HepG2 (cell line): ENCODE data around the gene MRPL27. TPM values are rescaled to one million over a fixed set of nuclear protein-coding genes. Genes with fewer than 3 reads are reported as not detected.
A peak's percentile ranks its signal among the peaks of the same experiment; 100 is the strongest.

Experiments
- GATAD1 ChIP-seq: IDR thresholded peaks from 2 replicates; pipeline ENCODE4 v1.6.1; 2016; ENCODE audit warnings: missing genetic modification reagents, missing compliant biosample characterization
- HMG20A ChIP-seq: IDR thresholded peaks from 2 replicates; pipeline ENCODE4 v1.6.1; 2016; ENCODE audit warnings: borderline replicate concordance
- HOXA3 ChIP-seq: sonication (generic); formaldehyde crosslinking; IDR thresholded peaks from 2 replicates; pipeline ENCODE4 v1.5.0; 2020; ENCODE audit warnings: missing genetic modification reagents
- NONO ChIP-seq, 2 experiments: fragments of 450-650 bp in 1 of 2; sonication (generic) in 1 of 2; formaldehyde crosslinking in 1 of 2; IDR thresholded peaks in 1 of 2; conservative IDR thresholded peaks in 1 of 2; 2 replicates each; pipeline versions ENCODE4 v1.6.1 to v1.8.0; 2017 to 2022; ENCODE audit warnings: mild to moderate bottlenecking in 1 of 2, missing genetic modification reagents in 1 of 2, moderate library complexity in 1 of 2
- POGZ ChIP-seq: sonication (generic); formaldehyde crosslinking; IDR thresholded peaks from 2 replicates; pipeline ENCODE4 v1.4.0; 2020; ENCODE audit warnings: mild to moderate bottlenecking, missing genetic modification reagents
- SP140L ChIP-seq: sonication (generic); formaldehyde crosslinking; IDR thresholded peaks from 2 replicates; pipeline ENCODE4 v1.4.0; 2020; ENCODE audit warnings: missing genetic modification reagents, borderline replicate concordance
- SRF ChIP-seq: IDR thresholded peaks from 2 replicates; pipeline ENCODE4 v1.6.1; 2011; ENCODE audit warnings: mild to moderate bottlenecking, low read depth, low read length, moderate library complexity
- TBX2 ChIP-seq: sonication (generic); formaldehyde crosslinking; IDR thresholded peaks from 2 replicates; pipeline ENCODE4 v1.5.0; 2020; ENCODE audit warnings: missing genetic modification reagents, mild to moderate bottlenecking, borderline replicate concordance
- TP53 ChIP-seq: sonication (generic); formaldehyde crosslinking; conservative IDR thresholded peaks from 2 replicates; pipeline ENCODE4 v1.4.0; 2020; ENCODE audit warnings: missing genetic modification reagents
- ZBTB1 ChIP-seq: sonication (generic); formaldehyde crosslinking; IDR thresholded peaks from 2 replicates; pipeline ENCODE4 v1.4.0; 2020; ENCODE audit warnings: missing genetic modification reagents, borderline replicate concordance
- ZNF282 ChIP-seq: fragments of 450-650 bp; IDR thresholded peaks from 2 replicates; pipeline ENCODE4 v1.6.1; 2018; ENCODE audit not compliant: partially characterized antibody
- ZNF468 ChIP-seq: sonication (generic); formaldehyde crosslinking; IDR thresholded peaks from 2 replicates; pipeline ENCODE4 v1.8.0; 2022; ENCODE audit warnings: mild to moderate bottlenecking, moderate library complexity, missing genetic modification reagents
- ZNF777 ChIP-seq: sonication (generic); formaldehyde crosslinking; IDR thresholded peaks from 2 replicates; pipeline ENCODE4 v1.4.0; 2020; ENCODE audit warnings: missing genetic modification reagents
- polyA plus RNA-seq, 8 experiments: library from polyadenylated mRNA; depleted of rRNA in 3 of 8; stranded (reverse) in 7 of 8; unstranded in 1 of 8; fragments of >200 nt; fragmentation: Illumina TruSeq in 4 of 8; extraction: Trizol in 4 of 8; gene quantifications; 2 replicates each; pipeline versions ENCODE4 v1.2.1 to v1.2.3, GENCODE V29; 2011 to 2016; ENCODE audit warnings: low read depth in 4 of 8, missing spikeins in 1 of 8, mixed read lengths in 1 of 8; ENCODE audit not compliant: insufficient read depth in 1 of 8
- total RNA-seq, 5 experiments: library from RNA; depleted of rRNA; stranded (reverse); fragments of >200 nt; fragmentation: Illumina TruSeq; extraction: Trizol; gene quantifications; 2 replicates each; pipeline ENCODE4 v1.2.3, GENCODE V29; 2016; ENCODE audit warnings: low read depth in 1 of 5
- TF ChIP-seq, protein P1 (sequence below), 2 experiments: sonication (generic) in 1 of 2; formaldehyde crosslinking in 1 of 2; IDR thresholded peaks; 2 replicates each; pipeline versions ENCODE4 v1.4.0 to v1.6.1; 2018 to 2020; ENCODE audit warnings: missing genetic modification reagents in 2 of 2, borderline replicate concordance in 1 of 2, low read depth in 1 of 2, mild to moderate bottlenecking in 1 of 2, missing biosample characterization in 1 of 2
- TF ChIP-seq, protein P2 (sequence below): sonication (generic); formaldehyde crosslinking; IDR thresholded peaks from 2 replicates; pipeline ENCODE4 v1.4.0; 2020; ENCODE audit warnings: low read depth, missing genetic modification reagents
- TF ChIP-seq, protein P3 (sequence below): sonication (generic); formaldehyde crosslinking; IDR thresholded peaks from 2 replicates; pipeline ENCODE4 v1.4.0; 2020; ENCODE audit warnings: missing genetic modification reagents, borderline replicate concordance
- TF ChIP-seq, protein P4 (sequence below): IDR thresholded peaks from 2 replicates; pipeline ENCODE4 v1.6.1; 2012; ENCODE audit warnings: low read length, improper control_type of control experiment

MRPL27 gene
- total and polyA plus RNA-seq, 2 of the 13 experiments (the other 11 are each of a cell fraction or from before 2014, with no cell fraction given) = 137 to 217 TPM

DNA sequence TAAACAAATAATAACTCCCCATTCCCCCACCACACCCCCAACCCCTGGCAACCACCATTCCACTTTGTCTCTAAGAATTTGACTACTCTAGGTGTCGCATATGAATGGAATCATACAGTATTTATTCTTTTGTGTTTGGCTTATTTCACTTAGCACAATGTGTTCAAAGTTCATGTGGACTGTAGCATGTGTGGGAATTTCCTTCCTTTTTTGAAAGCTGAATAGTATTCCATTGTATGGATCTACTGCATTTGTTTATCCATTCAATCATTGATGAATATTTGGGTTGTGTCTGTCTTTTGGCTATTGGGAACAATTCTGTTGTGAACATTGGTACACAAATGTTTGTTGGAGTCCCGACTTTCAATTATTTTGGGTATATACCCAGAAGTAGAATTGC lies 49.8 kb upstream of the MRPL27 start (continued):
- TF ChIP-seq HMG20A (CRISPR knock-in tag) = peak; percentile 45; the same call in 1 of the 2 replicates
- 0 out of 2 replicates have a peak, but pooled peaks have one; percentile 24 for TF ChIP-seq GATAD1
- no peak for TF ChIP-seq HOXA3
- no peak for TF ChIP-seq NONO (IDR thresholded peaks at IDR 0.05)
- no peak for TF ChIP-seq NONO (CRISPR knock-in tag; conservative IDR thresholded peaks at IDR 0.05)
- TF ChIP-seq, protein P1, sequence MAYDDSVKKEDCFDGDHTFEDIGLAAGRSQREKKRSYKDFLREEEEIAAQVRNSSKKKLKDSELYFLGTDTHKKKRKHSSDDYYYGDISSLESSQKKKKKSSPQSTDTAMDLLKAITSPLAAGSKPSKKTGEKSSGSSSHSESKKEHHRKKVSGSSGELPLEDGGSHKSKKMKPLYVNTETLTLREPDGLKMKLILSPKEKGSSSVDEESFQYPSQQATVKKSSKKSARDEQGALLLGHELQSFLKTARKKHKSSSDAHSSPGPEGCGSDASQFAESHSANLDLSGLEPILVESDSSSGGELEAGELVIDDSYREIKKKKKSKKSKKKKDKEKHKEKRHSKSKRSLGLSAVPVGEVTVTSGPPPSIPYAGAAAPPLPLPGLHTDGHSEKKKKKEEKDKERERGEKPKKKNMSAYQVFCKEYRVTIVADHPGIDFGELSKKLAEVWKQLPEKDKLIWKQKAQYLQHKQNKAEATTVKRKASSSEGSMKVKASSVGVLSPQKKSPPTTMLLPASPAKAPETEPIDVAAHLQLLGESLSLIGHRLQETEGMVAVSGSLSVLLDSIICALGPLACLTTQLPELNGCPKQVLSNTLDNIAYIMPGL (CRISPR knock-in tag; IDR thresholded peaks at IDR 0.05; ENCODE audit: borderline replicate concordance in 1 of 2, low read depth in 1 of 2) = no peak
- TF ChIP-seq, protein P2, sequence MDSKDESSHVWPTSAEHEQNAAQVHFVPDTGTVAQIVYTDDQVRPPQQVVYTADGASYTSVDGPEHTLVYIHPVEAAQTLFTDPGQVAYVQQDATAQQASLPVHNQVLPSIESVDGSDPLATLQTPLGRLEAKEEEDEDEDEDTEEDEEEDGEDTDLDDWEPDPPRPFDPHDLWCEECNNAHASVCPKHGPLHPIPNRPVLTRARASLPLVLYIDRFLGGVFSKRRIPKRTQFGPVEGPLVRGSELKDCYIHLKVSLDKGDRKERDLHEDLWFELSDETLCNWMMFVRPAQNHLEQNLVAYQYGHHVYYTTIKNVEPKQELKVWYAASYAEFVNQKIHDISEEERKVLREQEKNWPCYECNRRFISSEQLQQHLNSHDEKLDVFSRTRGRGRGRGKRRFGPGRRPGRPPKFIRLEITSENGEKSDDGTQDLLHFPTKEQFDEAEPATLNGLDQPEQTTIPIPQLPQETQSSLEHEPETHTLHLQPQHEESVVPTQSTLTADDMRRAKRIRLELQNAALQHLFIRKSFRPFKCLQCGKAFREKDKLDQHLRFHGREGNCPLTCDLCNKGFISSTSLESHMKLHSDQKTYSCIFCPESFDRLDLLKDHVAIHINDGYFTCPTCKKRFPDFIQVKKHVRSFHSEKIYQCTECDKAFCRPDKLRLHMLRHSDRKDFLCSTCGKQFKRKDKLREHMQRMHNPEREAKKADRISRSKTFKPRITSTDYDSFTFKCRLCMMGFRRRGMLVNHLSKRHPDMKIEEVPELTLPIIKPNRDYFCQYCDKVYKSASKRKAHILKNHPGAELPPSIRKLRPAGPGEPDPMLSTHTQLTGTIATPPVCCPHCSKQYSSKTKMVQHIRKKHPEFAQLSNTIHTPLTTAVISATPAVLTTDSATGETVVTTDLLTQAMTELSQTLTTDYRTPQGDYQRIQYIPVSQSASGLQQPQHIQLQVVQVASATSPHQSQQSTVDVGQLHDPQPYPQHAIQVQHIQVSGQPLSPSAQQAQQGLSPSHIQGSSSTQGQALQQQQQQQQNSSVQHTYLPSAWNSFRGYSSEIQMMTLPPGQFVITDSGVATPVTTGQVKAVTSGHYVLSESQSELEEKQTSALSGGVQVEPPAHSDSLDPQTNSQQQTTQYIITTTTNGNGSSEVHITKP (CRISPR knock-in tag) = no peak
- TF ChIP-seq, protein P3, sequence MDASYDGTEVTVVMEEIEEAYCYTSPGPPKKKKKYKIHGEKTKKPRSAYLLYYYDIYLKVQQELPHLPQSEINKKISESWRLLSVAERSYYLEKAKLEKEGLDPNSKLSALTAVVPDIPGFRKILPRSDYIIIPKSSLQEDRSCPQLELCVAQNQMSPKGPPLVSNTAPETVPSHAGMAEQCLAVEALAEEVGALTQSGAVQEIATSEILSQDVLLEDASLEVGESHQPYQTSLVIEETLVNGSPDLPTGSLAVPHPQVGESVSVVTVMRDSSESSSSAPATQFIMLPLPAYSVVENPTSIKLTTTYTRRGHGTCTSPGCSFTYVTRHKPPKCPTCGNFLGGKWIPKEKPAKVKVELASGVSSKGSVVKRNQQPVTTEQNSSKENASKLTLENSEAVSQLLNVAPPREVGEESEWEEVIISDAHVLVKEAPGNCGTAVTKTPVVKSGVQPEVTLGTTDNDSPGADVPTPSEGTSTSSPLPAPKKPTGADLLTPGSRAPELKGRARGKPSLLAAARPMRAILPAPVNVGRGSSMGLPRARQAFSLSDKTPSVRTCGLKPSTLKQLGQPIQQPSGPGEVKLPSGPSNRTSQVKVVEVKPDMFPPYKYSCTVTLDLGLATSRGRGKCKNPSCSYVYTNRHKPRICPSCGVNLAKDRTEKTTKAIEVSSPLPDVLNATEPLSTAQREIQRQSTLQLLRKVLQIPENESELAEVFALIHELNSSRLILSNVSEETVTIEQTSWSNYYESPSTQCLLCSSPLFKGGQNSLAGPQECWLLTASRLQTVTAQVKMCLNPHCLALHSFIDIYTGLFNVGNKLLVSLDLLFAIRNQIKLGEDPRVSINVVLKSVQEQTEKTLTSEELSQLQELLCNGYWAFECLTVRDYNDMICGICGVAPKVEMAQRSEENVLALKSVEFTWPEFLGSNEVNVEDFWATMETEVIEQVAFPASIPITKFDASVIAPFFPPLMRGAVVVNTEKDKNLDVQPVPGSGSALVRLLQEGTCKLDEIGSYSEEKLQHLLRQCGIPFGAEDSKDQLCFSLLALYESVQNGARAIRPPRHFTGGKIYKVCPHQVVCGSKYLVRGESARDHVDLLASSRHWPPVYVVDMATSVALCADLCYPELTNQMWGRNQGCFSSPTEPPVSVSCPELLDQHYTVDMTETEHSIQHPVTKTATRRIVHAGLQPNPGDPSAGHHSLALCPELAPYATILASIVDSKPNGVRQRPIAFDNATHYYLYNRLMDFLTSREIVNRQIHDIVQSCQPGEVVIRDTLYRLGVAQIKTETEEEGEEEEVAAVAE (CRISPR knock-in tag) = no peak
- TF ChIP-seq TBX2 (CRISPR knock-in tag) = no peak
- no peak for TF ChIP-seq ZBTB1 (CRISPR knock-in tag)
- no peak for TF ChIP-seq ZNF282
- no peak for TF ChIP-seq TP53 (CRISPR knock-in tag)
- no peak for TF ChIP-seq POGZ (CRISPR knock-in tag)
- TF ChIP-seq ZNF777 (CRISPR knock-in tag) = no peak
- no peak for TF ChIP-seq SRF
- TF ChIP-seq, protein P4, sequence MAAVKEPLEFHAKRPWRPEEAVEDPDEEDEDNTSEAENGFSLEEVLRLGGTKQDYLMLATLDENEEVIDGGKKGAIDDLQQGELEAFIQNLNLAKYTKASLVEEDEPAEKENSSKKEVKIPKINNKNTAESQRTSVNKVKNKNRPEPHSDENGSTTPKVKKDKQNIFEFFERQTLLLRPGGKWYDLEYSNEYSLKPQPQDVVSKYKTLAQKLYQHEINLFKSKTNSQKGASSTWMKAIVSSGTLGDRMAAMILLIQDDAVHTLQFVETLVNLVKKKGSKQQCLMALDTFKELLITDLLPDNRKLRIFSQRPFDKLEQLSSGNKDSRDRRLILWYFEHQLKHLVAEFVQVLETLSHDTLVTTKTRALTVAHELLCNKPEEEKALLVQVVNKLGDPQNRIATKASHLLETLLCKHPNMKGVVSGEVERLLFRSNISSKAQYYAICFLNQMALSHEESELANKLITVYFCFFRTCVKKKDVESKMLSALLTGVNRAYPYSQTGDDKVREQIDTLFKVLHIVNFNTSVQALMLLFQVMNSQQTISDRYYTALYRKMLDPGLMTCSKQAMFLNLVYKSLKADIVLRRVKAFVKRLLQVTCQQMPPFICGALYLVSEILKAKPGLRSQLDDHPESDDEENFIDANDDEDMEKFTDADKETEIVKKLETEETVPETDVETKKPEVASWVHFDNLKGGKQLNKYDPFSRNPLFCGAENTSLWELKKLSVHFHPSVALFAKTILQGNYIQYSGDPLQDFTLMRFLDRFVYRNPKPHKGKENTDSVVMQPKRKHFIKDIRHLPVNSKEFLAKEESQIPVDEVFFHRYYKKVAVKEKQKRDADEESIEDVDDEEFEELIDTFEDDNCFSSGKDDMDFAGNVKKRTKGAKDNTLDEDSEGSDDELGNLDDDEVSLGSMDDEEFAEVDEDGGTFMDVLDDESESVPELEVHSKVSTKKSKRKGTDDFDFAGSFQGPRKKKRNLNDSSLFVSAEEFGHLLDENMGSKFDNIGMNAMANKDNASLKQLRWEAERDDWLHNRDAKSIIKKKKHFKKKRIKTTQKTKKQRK = no peak
- TF ChIP-seq ZNF468 (CRISPR knock-in tag) = no peak
- TF ChIP-seq SP140L (CRISPR knock-in tag) = no peak
